NCI-H345 treated with DMSO at 0.1 percent for 48 hours (cell line): ENCODE results near the gene MINDY4.

ENCODE experiments used
- DNase-seq: peaks from one replicate; lab custom pipeline; 2025; ENCODE audit not compliant: unreplicated experiment; lab: John Stamatoyannopoulos, UW

The MINDY4 gene

DNA sequence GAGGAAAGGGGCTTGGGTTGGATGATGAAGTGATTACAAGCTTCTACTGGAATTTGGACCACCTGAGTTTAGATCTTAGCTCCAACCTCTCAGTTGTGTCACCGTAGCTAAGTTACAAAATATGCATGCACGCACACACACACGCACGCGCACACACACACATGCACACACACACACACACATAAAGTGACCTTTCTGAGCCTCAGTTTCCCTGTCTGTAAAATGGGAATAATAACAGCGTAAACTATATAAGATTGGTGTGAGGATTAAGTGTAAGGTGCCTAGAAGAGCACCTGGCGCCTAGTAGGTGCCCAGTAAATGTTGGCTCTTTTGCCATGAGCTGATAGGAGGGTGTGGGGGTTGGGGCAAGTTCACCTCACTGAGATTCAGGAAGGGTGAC is 127.8 kb downstream of the MINDY4 start:
- no peak for DNase-seq

DNA sequence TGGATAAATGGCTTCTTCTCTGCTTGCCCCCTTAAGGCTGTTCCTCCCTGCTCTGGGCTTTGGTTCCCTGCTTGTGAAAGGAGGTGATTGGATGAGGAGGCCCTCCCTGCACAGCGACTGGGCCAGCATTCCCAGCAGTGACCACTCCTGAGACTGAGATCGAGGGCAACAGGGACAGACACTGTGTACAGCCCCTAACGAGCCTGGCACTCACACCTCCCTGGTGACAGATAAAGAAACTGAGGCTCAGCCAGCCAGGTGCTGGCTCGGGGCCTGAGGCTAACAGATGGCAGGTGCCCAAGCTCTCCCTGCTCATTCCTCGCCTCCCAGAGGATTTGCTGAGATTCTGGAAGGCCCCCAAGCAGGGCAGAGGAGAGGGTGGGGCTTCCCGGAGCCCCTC is 128.4 kb downstream of the MINDY4 start:
- no peak for DNase-seq

DNA sequence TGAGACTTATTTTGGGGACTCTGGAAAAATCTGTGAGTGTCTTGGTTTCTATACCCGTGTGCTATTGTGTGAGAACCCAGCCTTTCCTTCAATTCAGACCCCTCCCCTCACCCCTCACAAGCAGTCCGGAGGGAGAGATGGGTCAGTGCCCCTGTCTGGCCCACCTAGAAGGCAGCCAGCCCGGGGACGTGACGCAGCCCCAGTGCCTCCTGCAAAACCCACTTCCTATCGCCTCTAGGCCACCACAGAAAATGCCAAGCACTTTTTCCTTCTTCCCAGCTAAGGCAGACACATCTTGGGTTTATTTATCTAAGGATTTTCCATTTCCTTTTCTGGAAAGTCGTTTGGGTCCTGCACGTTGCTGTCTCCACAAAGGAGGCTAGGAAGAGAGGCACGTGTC is 128.8 kb downstream of the MINDY4 start:
- DNase-seq, result no peak

DNA sequence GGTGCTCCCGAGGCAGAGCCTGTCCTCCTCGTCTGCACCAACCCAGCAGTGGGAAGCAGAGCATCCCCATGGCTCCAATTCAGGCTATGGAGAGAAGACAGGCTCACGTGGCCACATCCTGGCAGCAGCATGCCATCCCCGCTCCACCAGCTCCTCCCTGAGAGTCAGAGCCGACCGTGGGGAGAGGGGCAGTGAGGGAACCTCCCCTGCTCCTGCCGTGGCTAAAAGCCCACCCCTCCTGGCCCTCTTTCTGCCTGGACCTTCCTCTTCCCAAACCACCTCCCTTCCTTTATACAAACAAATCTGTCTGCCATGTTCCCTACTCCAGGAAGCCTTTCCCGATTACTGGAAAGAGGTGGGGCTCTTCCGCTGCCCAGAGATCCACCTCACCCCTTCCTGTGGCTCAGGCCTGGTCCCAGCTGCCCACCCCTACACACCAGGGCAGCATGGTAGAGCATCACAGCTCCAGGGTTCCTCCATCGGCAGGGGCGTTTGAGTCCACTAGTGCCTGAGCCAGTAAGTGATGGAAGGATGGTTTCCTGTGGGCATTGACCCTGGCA is 129.7 kb downstream of the MINDY4 start:
- DNase-seq, result no peak

DNA sequence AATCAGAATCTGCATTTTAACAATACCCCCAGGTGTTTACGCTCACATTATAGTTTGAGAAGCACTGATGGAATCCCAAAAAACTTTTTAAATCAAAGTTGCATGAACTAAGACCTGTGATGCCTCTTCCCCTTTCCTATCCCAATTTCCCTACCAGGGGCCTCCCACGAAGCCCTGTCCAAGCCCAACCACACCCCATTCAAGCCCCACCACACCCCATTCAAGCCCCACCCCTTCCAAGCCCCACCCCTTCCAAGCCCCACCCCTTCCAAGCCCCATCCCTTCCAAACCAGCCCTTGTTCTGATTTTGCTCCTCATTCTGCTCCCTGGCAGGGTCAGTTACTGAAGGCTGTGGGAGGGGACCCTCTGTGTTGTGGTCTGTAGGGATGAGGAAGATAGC is 130.6 kb downstream of the MINDY4 start:
- DNase-seq, result no peak

DNA sequence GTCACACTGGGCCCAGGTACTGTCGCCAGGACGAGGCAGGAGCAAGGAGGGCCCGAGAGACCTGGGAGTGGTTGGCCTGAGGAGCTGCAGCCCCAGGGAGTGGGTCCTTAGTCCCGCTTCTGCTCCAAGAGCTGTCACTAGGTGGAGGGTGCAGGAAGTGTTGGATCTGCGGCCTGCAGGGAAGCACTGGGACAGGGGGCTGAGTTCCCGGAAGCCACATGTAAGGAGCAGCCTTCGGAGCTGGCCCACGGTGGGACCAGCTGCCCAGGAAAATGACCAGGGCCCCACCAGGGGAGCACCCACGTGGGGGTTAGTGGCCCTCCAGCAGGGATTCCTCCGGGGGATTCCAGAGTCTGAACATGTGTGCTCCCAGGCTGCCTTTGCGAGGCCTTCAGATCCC is 131.2 kb downstream of the MINDY4 start:
- no peak for DNase-seq

DNA sequence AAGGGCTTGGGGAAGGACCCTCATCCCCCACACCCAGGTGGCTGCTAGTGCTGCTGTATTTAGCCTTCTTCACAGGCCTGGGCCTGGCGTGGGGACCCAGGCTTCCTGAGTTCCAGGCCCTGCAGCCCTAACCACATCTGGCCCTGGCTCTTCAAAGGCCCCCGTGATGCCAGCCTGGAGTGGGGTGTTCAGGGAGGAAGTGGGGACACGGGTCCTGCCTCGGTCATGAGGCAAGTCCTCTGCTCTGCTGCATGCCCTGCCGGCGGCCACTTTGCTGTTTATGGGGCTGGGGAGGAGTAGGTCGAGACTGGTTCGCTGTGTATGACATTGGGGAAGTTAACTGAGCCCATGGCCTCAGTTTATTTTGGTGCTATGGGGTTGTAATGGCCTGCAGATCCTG is 131.9 kb downstream of the MINDY4 start:
- no peak for DNase-seq

DNA sequence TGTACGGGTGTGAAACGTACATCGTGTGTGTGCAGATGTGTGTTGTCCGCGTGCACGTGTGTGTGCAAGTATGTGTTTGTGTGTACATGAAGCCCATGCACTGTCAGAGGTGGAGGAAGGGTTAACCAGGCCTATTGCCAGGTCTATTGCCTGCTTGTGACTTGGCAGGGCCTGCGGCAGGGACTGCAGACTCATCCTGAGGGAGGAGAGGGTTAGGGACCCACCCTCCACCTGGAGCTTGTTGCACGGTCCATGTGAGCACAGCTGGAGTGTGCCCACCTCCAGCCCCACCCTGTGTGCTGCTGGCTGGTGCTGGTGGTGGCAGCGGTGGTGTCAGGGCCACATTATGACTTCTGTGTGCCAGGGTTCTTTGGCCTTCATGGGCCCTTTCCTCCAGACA is 133.3 kb downstream of the MINDY4 start:
- DNase-seq, result no peak

DNA sequence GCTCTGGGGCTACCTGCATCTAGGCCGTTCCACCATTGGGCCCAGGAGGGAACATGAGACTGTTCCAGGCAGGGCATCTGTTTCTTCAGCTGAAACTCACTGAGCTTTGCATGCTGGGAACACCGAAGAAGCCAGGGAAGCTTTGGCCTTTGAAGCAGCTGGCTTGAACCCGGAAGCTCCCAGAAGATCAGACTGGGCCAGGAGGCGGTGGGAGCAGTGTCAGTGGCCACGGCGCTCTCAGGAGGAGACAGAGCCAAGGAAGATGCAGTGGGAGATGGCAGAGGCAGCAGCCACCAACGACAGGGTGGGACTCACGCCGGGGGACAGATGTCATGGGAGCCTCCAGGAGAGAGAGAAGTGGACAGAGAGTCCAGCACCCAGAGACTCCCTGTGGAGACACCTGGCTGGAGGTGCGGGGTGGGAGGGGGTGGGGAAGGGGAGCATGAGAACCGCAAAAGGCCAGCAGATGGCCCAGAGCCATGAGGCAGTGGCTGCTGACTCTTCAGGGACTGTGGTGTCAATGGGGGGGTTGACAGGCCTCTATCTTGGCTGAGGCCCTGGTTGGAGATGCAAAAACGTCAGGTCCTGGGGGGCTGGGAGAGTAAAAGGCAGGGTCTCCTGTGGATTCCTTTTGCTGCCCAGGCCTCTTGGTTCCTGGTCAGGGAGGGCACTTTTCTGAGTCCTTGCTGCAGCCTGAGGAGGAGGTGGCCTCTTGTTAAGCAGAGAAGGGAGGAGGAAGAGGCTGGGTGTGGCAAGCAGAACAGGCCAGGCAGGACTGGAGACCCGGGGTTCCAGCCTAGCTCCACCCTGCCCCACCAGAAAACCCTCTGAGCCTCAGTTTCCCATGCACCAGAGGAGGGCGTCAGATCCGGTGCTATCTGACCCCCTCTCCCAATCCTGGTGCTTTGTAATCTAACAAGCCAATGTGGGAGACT is 134.1 kb downstream of the MINDY4 start:
- no peak for DNase-seq

DNA sequence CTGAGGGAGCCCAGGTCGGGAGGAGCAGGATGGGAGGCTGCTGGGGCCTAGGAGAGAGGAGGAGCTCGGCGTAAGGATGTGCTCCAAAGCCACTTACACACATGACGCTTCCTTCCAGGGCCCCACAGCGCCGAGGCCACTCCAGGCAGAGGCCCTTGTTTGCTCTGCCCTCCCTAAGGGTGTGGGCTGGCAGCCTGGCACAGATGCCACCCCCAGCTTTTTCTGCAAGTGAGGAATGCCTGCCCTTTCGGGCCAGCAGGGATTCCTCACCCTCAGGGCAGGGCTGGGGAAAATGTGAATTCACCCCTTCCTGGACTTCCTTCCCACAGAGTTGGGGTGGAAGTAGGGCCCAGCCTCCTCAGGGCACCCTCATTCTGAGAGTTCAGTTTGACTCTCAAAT is 134.8 kb downstream of the MINDY4 start:
- no peak for DNase-seq

DNA sequence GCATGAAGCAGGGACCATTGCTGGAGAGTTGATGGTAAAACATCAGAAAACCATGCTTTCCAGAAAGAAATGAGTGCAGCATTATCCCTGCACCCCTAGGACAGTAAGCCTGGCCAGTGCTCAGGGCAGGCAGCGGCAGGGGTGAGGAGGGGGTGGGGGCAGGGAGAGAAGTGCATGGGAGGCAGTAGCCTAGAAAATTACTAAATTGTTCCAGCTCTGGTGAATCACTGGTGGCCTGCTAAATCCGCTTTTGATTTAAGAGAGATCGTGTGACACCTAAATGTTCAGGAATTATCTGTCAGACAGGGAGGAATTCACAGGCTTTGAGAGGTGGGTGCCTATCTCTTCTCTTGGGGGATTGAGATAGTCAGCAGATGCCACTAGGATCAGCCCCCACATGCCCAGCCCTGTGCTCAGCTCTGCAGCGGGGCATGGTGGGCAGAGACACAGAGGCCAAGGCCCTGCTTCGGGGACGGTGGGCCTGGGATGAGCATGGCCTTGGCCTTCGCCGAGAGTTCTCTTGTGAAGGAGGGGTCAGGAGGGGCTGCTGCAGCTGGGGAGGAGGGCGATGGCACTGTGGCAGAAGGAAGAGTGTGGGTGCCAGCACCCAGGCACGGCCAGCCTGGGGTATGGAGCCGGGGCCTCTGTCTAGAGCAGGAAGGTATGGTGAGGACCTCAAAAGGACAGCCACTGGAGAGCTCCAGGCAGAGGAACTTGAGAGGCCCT is 135.5 kb downstream of the MINDY4 start:
- no peak for DNase-seq

DNA sequence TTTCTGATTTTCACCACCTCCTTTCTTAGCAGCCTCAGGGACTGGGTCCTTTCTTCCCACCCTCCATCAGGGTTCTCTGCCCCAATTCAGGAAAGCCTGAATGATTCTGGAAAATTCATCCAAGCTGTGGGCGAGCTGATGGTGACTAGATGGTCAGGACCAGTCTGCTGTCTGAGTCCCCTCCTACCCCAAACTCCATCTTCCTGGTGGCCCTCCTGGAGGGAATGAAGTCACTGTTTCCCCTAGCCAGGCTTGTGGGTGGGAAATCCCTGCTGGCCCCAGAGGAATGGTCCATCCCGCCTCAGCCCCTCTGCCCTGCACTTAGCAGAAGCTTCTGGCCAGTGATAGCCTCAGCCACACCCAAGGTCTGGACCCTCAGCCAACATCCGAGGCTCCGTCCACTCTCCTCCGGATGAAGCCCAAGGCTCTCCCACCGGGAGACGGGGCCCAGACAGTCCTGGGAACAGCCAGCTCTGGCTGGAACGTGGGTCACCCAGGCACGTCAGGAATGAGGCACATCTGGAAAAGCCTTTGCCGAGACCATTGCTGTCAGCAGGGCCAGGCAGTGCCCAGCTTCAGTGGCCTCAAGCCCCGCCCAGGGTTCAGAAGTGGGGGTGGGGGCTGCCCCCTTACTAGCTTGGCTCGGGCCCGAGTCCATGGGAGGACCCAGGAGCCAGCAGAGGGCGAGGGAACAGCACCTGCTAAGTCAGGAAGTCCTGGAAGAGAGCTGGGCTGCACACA is 136.5 kb downstream of the MINDY4 start:
- DNase-seq, result no peak

DNA sequence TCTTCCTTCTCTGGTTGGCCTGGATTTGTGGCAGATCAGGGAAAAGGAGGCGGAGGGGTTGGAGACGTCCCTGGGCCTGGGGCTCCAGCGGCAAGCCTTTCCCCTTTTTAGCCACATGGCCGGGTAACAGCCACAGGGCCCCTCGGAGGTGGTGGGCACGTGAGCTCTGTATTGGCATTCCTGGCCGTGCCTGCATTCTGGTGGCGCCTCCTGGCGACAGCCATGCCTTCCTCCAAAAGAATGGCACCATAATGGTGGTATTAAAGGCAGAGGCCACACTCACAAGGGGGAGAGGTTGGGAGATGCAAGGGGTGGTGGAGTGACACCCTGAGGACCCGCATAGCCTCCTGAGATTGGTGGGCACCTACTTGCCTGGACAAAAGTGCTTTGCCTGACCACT is 137.5 kb downstream of the MINDY4 start:
- no peak for DNase-seq

DNA sequence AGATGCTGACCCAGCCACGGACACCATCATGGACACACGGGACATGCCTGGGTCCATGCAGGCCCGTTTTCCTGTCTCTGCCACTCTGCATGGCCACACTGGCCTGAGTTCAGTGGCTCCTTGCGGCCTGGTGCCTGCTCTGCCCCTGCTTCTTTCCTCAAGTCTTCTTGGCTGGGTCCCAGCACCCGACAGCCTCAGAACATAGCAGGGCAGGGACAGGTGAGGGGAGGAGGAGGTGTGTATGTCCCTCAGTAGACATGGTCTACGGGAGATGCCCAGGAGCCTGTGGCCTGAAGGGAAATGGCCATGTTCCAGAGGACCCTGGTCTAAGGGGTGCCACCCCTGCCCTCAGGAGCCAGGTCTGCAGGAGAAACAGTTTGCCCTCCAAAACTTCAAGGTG is 138.2 kb downstream of the MINDY4 start:
- no peak for DNase-seq

DNA sequence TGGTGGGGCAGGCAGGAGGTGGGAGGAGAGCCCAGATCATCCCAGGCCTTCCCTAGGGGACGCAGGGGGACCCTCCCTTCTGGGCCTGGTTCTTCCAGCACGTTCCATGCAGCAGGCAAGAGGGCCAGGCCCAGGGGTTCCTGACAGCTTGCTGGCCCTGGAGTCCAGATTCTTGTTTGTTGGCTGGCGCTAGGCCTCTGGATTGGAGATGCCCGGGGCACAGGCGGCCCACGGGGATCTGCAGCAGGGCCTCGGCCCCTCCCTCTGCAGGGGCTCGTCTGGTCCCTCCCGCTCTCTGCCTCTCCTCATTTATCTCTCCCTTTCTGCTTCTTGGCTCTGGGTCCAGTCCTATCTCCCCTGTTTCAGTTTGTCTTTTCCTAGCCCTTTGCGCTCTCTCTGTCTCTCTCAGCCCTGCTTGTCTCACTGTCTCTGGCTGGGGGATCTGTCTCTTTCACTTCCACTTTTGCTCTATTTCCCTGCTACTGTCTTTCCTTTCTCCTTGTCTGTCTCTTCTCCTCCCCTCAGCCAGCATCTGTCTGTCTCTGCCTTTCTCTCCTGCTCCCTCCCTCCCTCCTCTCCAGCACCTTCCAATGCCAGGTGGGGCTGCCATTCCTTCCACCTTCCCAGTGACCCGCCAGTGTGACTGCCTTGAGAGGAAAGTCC is 139.3 kb downstream of the MINDY4 start:
- no peak for DNase-seq

DNA sequence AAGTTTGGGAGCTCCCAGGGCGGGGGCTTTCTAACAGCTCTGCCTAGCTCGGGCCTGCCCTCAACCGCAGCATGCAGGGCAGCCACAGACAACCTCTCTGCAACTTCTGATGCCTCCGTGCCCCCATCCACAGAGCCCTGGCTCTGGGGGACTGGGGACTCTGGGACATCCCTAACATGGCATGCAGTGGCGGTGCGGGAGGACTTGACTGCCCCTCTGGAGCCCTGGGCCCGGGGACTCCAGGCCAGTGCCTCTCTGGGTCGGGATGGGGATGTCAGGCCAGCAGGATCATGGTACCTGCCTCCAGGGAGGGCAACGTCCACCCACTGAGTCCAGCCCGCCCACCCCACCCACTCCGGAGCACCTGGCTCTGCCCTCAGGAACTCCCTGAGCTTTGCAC is 139.9 kb downstream of the MINDY4 start:
- DNase-seq, result no peak

DNA sequence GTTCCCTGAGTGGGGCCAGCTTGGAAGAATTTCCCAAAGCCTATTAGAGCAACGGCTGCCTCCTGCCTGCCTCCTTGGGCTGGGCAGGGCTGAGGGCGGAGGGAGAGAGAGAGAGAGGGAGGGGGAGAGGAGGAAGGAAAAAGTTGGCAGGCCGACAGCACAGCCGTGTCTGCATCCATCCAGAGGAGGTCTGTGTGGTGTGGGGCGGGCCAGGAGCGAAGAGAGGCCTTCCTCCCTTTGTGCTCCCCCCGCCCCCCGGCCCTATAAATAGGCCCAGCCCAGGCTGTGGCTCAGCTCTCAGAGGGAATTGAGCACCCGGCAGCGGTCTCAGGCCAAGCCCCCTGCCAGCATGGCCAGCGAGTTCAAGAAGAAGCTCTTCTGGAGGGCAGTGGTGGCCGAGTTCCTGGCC is 140.3 kb downstream of the MINDY4 start, which contains the start of gene AQP1:
Gene AQP1, plus strand, starts transcription at position 293 of the 409 bp plus-strand sequence. Its CDS starts 57 bp downstream, at position 350.
- DNase-seq, result no peak

DNA sequence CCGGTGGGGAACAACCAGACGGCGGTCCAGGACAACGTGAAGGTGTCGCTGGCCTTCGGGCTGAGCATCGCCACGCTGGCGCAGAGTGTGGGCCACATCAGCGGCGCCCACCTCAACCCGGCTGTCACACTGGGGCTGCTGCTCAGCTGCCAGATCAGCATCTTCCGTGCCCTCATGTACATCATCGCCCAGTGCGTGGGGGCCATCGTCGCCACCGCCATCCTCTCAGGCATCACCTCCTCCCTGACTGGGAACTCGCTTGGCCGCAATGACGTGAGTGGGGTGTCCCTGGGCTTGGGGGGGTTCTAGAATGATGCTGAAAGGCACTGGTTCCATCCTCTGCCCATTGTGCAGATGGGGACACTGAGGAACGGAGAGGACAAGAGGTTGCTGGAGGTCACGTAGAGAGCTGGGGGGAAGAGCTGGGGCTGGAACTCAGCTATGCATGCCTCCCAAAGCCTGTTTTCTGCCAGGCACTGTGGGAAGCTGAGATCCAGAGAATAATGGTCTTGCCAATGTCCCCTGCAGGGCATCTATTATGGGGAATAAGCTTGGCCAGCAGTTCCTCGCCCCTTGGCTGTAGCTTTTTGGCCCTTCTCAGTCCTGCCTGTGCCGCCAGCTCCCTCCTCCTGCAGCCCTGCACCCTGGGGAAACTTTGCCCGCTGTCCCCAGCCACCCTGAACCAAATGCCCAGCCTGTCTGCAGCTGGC is 141.0 kb downstream of the MINDY4 start:
- DNase-seq, result no peak

DNA sequence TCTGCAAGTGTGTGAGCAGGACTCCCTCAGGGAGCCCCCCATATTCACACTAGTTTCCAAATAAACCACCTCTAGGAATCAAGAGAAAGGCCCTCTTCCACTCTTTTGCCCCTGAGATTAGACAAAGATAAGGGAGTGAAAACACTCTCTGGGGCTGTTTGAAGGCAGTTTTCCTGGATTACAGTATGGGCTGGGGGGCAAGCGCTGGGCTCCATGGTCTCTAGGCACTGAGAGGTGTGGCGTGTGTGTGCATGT is 141.4 kb downstream of the MINDY4 start:
- DNase-seq, result no peak
